ENCODE data around the gene PER1. TPM values are rescaled to one million over a fixed set of nuclear protein-coding genes. Genes with fewer than 3 reads are reported as not detected.
A peak's percentile ranks its signal among the peaks of the same experiment; 100 is the strongest.

PER1 gene
- total and polyA plus RNA-seq, 2 of the 13 experiments (the other 11 are each of a cell fraction or from before 2014, with no cell fraction given): 2.6 to 3.6 TPM

DNA sequence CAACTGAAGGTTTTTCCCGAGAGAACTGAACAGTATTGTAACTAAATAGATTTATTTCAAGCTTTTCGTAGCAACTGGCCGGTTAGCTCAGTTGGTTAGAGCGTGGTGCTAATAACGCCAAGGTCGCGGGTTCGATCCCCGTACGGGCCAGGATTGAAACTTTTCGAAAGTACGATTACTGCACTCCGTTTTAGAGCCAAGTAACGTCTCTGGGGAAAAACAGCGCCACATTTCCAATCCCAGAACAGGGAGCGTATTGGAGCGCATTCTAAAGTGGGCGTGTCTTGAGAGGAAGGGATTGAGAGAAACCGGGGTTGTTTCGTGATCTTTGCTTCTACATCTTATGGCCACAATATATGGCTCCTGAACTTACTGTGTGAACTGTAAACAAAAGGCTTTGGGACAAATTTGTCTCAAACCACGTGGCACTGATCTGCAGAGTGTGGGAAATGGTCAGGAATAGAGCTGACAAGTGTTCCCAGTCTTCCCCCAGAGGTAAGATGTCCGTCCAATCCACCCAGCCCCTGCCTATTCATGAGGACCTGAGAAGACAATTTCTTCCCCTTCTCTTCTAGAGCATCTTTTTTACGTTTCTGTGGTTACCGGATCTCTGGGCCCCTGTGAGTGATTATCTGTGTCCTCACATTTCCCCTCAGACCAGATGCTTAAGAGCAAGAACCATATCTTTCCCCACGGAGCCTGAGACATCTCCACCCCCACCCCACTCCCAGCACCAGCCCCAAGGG lies 35.5 kb upstream of the PER1 start (continued):
- peak; percentile 58; the same call in 1 of the 2 replicates for TF ChIP-seq TRAFD1 (CRISPR knock-in tag; IDR thresholded peaks at IDR 0.05; ENCODE audit: borderline replicate concordance)
- peak; percentile 52; the same call in 1 of the 2 replicates for TF ChIP-seq ZNF574 (CRISPR knock-in tag; IDR thresholded peaks at IDR 0.05)
- TF ChIP-seq ARNTL (CRISPR knock-in tag; IDR thresholded peaks at IDR 0.05): peak; percentile 14; the same call in 1 of the 2 replicates
- TF ChIP-seq TCF7L2 (IDR thresholded peaks at IDR 0.05; ENCODE audit: low read depth, low read length): no peak
- TF ChIP-seq MBD4 (IDR thresholded peaks at IDR 0.05; ENCODE audit: borderline replicate concordance, low read length): 0 out of 2 replicates have a peak, but pooled peaks have one; percentile 21
- 0 out of 2 replicates have a peak, but pooled peaks have one; percentile 76 for TF ChIP-seq PRMT3 (CRISPR knock-in tag; IDR thresholded peaks at IDR 0.05; ENCODE audit: borderline replicate concordance, low read depth)
- TF ChIP-seq, protein P1, sequence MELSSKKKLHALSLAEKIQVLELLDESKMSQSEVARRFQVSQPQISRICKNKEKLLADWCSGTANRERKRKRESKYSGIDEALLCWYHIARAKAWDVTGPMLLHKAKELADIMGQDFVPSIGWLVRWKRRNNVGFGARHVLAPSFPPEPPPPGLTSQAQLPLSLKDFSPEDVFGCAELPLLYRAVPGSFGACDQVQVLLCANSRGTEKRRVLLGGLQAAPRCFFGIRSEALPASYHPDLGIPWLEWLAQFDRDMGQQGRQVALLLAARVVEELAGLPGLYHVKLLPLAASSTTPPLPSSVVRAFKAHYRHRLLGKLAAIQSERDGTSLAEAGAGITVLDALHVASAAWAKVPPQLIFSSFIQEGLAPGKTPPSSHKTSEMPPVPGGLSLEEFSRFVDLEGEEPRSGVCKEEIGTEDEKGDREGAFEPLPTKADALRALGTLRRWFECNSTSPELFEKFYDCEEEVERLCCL (CRISPR knock-in tag; IDR thresholded peaks at IDR 0.05; ENCODE audit: borderline replicate concordance): no peak
- peak; percentile 98 for TF ChIP-seq ZSCAN30 (CRISPR knock-in tag; IDR thresholded peaks at IDR 0.05)
- peak; percentile 87 for TF ChIP-seq PHF21A (CRISPR knock-in tag; IDR thresholded peaks at IDR 0.05)
- no peak for TF ChIP-seq ZNF530 (CRISPR knock-in tag; IDR thresholded peaks at IDR 0.05; ENCODE audit: low read depth)
- no peak for TF ChIP-seq NFE2L1 (CRISPR knock-in tag; IDR thresholded peaks at IDR 0.05; ENCODE audit: borderline replicate concordance)
- no peak for TF ChIP-seq RFX5 (IDR thresholded peaks at IDR 0.05; ENCODE audit: low read depth, low read length)
- peak; percentile 89; the same call in 1 of the 2 replicates for TF ChIP-seq ZBTB25 (CRISPR knock-in tag; IDR thresholded peaks at IDR 0.05)
- no peak for TF ChIP-seq ZNF768 (CRISPR knock-in tag; IDR thresholded peaks at IDR 0.05)
- no peak for TF ChIP-seq ZBTB34 (CRISPR knock-in tag; IDR thresholded peaks at IDR 0.05)
- TF ChIP-seq, protein P2, sequence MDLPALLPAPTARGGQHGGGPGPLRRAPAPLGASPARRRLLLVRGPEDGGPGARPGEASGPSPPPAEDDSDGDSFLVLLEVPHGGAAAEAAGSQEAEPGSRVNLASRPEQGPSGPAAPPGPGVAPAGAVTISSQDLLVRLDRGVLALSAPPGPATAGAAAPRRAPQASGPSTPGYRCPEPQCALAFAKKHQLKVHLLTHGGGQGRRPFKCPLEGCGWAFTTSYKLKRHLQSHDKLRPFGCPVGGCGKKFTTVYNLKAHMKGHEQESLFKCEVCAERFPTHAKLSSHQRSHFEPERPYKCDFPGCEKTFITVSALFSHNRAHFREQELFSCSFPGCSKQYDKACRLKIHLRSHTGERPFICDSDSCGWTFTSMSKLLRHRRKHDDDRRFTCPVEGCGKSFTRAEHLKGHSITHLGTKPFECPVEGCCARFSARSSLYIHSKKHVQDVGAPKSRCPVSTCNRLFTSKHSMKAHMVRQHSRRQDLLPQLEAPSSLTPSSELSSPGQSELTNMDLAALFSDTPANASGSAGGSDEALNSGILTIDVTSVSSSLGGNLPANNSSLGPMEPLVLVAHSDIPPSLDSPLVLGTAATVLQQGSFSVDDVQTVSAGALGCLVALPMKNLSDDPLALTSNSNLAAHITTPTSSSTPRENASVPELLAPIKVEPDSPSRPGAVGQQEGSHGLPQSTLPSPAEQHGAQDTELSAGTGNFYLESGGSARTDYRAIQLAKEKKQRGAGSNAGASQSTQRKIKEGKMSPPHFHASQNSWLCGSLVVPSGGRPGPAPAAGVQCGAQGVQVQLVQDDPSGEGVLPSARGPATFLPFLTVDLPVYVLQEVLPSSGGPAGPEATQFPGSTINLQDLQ (CRISPR knock-in tag; IDR thresholded peaks at IDR 0.05): peak; percentile 32; the same call in 1 of the 2 replicates
- no peak for TF ChIP-seq SRF (IDR thresholded peaks at IDR 0.05; ENCODE audit: low read depth, low read length)

All from HepG2 (cell line).